Tibial nerve (tissue), 4 donors: ENCODE data around the gene EPO.

Source experiments
- EP300 ChIP-seq, 2 donors: sonication (generic); formaldehyde crosslinking; IDR thresholded peaks; one replicate each; pipeline ENCODE4 v1.6.1; 2017; ENCODE audit warnings: antibody characterized with exemption in 2 of 2, mild to moderate bottlenecking in 1 of 2
- POLR2A ChIP-seq, 2 donors: fragments of 450-650 bp; IDR thresholded peaks; one replicate each; pipeline ENCODE4 v1.6.1; 2017; ENCODE audit warnings: antibody characterized with exemption in 2 of 2, mild to moderate bottlenecking in 2 of 2, moderate library complexity in 2 of 2
- TF ChIP-seq, protein P1 (sequence below), 5 experiments: fragments of 200-600 bp in 3 of 5; fragments of 450-650 bp in 2 of 5; sonication (generic) in 3 of 5; IDR thresholded peaks; one replicate each; pipeline ENCODE4 v1.5.1; 2016 to 2019; ENCODE audit warnings: antibody characterized with exemption in 5 of 5, mild to moderate bottlenecking in 3 of 5, moderate library complexity in 2 of 5

DNA sequence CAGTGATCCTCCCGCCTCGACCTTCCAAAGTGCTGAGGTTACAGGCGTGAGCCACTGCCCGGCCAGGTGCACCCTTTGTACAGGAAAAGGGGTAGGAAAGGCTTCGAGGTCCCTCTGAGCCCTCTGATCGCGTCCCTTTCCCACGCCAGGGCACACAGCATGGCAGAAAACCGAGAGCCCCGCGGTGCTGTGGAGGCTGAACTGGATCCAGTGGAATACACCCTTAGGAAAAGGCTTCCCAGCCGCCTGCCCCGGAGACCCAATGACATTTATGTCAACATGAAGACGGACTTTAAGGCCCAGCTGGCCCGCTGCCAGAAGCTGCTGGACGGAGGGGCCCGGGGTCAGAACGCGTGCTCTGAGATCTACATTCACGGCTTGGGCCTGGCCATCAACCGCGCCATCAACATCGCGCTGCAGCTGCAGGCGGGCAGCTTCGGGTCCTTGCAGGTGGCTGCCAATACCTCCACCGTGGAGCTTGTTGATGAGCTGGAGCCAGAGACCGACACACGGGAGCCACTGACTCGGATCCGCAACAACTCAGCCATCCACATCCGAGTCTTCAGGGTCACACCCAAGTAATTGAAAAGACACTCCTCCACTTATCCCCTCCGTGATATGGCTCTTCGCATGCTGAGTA is 13.5 kb upstream of the EPO start:
- TF ChIP-seq, protein P1, sequence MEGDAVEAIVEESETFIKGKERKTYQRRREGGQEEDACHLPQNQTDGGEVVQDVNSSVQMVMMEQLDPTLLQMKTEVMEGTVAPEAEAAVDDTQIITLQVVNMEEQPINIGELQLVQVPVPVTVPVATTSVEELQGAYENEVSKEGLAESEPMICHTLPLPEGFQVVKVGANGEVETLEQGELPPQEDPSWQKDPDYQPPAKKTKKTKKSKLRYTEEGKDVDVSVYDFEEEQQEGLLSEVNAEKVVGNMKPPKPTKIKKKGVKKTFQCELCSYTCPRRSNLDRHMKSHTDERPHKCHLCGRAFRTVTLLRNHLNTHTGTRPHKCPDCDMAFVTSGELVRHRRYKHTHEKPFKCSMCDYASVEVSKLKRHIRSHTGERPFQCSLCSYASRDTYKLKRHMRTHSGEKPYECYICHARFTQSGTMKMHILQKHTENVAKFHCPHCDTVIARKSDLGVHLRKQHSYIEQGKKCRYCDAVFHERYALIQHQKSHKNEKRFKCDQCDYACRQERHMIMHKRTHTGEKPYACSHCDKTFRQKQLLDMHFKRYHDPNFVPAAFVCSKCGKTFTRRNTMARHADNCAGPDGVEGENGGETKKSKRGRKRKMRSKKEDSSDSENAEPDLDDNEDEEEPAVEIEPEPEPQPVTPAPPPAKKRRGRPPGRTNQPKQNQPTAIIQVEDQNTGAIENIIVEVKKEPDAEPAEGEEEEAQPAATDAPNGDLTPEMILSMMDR (IDR thresholded peaks at IDR 0.05) = no peak
- no peak for TF ChIP-seq POLR2A (IDR thresholded peaks at IDR 0.05)
- no peak for TF ChIP-seq EP300 (IDR thresholded peaks at IDR 0.05)
